RKO (cell line): ENCODE results near the gene RRH.
"Not testable (repeated sequence)": the region's sequence is repeated elsewhere in the genome, so short reads cannot be mapped to it uniquely, and the experiment has no call there.

Experiments used
- DNase-seq: peaks from one replicate; pipeline ENCODE4 v3.0.0-alpha.2; 2016; ENCODE audit warnings: low spot score

RRH gene

GRCh38 chr4:109846395-109847098, 18.8 kb downstream of the RRH start:
- DNase-seq: no peak

- DNase-seq: no peak
Observed at GRCh38 chr4:109847896-109848442, 20.2 kb downstream of the RRH start, which contains the start of gene LRIT3. LRIT3 (plus strand) TSS chr4:109848107; CDS start chr4:109848202, 95 bp downstream.

- DNase-seq: no peak
Observed at GRCh38 chr4:109848501-109848900, 20.7 kb downstream of the RRH start.

GRCh38 chr4:109850601-109851000, 22.8 kb downstream of the RRH start:
- DNase-seq: no peak

- DNase-seq: not testable (repeated sequence)
Observed at GRCh38 chr4:109859426-109860300, 31.9 kb downstream of the RRH start.

GRCh38 chr4:109861271-109861670, 33.5 kb downstream of the RRH start:
- no peak for DNase-seq

GRCh38 chr4:109861916-109862511, 34.2 kb downstream of the RRH start:
- no peak for DNase-seq

GRCh38 chr4:109864134-109864533, 36.4 kb downstream of the RRH start:
- DNase-seq: no peak

GRCh38 chr4:109870061-109870460, 42.3 kb downstream of the RRH start:
- no peak for DNase-seq

GRCh38 chr4:109872065-109872464, 44.3 kb downstream of the RRH start:
- DNase-seq: no peak

- DNase-seq: no peak
Observed at GRCh38 chr4:109872950-109873656, 45.3 kb downstream of the RRH start.

- DNase-seq: no peak
Observed at GRCh38 chr4:109873791-109874514, 46.2 kb downstream of the RRH start.

GRCh38 chr4:109875106-109875505, 47.3 kb downstream of the RRH start:
- DNase-seq: no peak

GRCh38 chr4:109875553-109875952, 47.8 kb downstream of the RRH start:
- DNase-seq: not testable (repeated sequence)

- DNase-seq: no peak
Observed at GRCh38 chr4:109876634-109877265, 49.0 kb downstream of the RRH start.

GRCh38 chr4:109877400-109877799, 49.6 kb downstream of the RRH start:
- no peak for DNase-seq

GRCh38 chr4:109878355-109878754, 50.6 kb downstream of the RRH start:
- no peak for DNase-seq

GRCh38 chr4:109879081-109879480, 51.3 kb downstream of the RRH start:
- no peak for DNase-seq

- no peak for DNase-seq
Observed at GRCh38 chr4:109879636-109880314, 52.0 kb downstream of the RRH start.

GRCh38 chr4:109886303-109886702, 58.5 kb downstream of the RRH start:
- no peak for DNase-seq
